ENCODE data around the gene CHD5.

CHD5 gene

GRCh38 chr1:6176779-6177178 is 3.3 kb downstream of the CHD5 start:
- DNase-seq (ENCODE audit: low spot score): no peak
- in situ Hi-C loops (cut with MboI; ENCODE audit: low sequenced_read_pairs, unreplicated experiment): no loop called here
- no peak for TF ChIP-seq CTCF (IDR thresholded peaks at IDR 0.05; ENCODE audit: borderline replicate concordance, control extremely low read depth, extremely low read depth, insufficient read depth, missing control alignments)

GRCh38 chr1:6175411-6175828 is 4.7 kb downstream of the CHD5 start:
- in situ Hi-C loops (cut with MboI; ENCODE audit: low sequenced_read_pairs, unreplicated experiment): no loop called here
- no peak for DNase-seq (ENCODE audit: low spot score)
- no peak for TF ChIP-seq CTCF (IDR thresholded peaks at IDR 0.05; ENCODE audit: borderline replicate concordance, control extremely low read depth, extremely low read depth, insufficient read depth, missing control alignments)

GRCh38 chr1:6174621-6175410 is 5.3 kb downstream of the CHD5 start:
- no peak for TF ChIP-seq CTCF (IDR thresholded peaks at IDR 0.05; ENCODE audit: borderline replicate concordance, control extremely low read depth, extremely low read depth, insufficient read depth, missing control alignments)
- in situ Hi-C loops (cut with MboI; ENCODE audit: low sequenced_read_pairs, unreplicated experiment): no loop called here
- DNase-seq (ENCODE audit: low spot score): no peak

GRCh38 chr1:6172549-6172948 is 7.6 kb downstream of the CHD5 start:
- TF ChIP-seq CTCF (IDR thresholded peaks at IDR 0.05; ENCODE audit: borderline replicate concordance, control extremely low read depth, extremely low read depth, insufficient read depth, missing control alignments): no peak
- no peak for DNase-seq (ENCODE audit: low spot score)
- in situ Hi-C loops (cut with MboI; ENCODE audit: low sequenced_read_pairs, unreplicated experiment): no loop called here

GRCh38 chr1:6171548-6172124 is 8.5 kb downstream of the CHD5 start:
- no peak for DNase-seq (ENCODE audit: low spot score)
- no peak for TF ChIP-seq CTCF (IDR thresholded peaks at IDR 0.05; ENCODE audit: borderline replicate concordance, control extremely low read depth, extremely low read depth, insufficient read depth, missing control alignments)
- in situ Hi-C loops (cut with MboI; ENCODE audit: low sequenced_read_pairs, unreplicated experiment): no loop called here

GRCh38 chr1:6170742-6171201 is 9.3 kb downstream of the CHD5 start:
- TF ChIP-seq CTCF (IDR thresholded peaks at IDR 0.05; ENCODE audit: borderline replicate concordance, control extremely low read depth, extremely low read depth, insufficient read depth, missing control alignments): no peak
- no peak for DNase-seq (ENCODE audit: low spot score)
- in situ Hi-C loops (cut with MboI; ENCODE audit: low sequenced_read_pairs, unreplicated experiment): no loop called here
